DND-41 (cell line): ENCODE results near the gene SEPTIN5.

Experiments used
- ATAC-seq: fragments of 200-7000 bp; cut with Tn5 transposase; 3 replicates; pipeline ENCODE4 v1.9.1; 2021; ENCODE audit warnings: low read depth; ENCODE audit not compliant: insufficient read depth
- DNase-seq: peaks from one replicate; pipeline ENCODE4 v3.0.0-alpha.2; 2020
- H2AFZ ChIP-seq: 2 replicates; pipeline ENCODE4 v1.6.0; 2012; ENCODE audit warnings: low read depth, low read length
- H3K27ac ChIP-seq: 2 replicates; pipeline ENCODE4 v1.5.1; 2012; ENCODE audit warnings: low read length, inconsistent platforms
- H3K27me3 ChIP-seq: fragments of 200-600 bp; sonication (generic); 2 replicates; pipeline ENCODE4 v1.6.0; 2012; ENCODE audit warnings: low read length, mild to moderate bottlenecking, inconsistent platforms; ENCODE audit not compliant: insufficient read depth, poor library complexity
- H3K36me3 ChIP-seq: 2 replicates; pipeline ENCODE4 v1.5.1; 2012; ENCODE audit warnings: low read length, inconsistent platforms; ENCODE audit not compliant: insufficient read depth
- H3K4me1 ChIP-seq: 2 replicates; pipeline ENCODE4 v1.5.1; 2012; ENCODE audit warnings: mild to moderate bottlenecking, low read length; ENCODE audit not compliant: insufficient read depth
- H3K4me2 ChIP-seq: 2 replicates; pipeline ENCODE4 v1.6.0; 2012; ENCODE audit warnings: mild to moderate bottlenecking, moderate library complexity, low read length, inconsistent platforms; ENCODE audit not compliant: insufficient read depth
- H3K4me3 ChIP-seq, 2 experiments: fragments of 200-600 bp in 1 of 2; shearing (Covaris generic) in 1 of 2; 2 replicates each; pipeline ENCODE4 v1.5.1; 2012 to 2016; ENCODE audit warnings: inconsistent platforms in 2 of 2, low read length in 2 of 2, mild to moderate bottlenecking in 2 of 2, low read depth in 1 of 2, moderate library complexity in 1 of 2
- H3K79me2 ChIP-seq: 2 replicates; pipeline ENCODE4 v1.6.0; 2012; ENCODE audit warnings: low read length, inconsistent platforms; ENCODE audit not compliant: insufficient read depth
- H3K9ac ChIP-seq: 2 replicates; pipeline ENCODE4 v1.6.0; 2012; ENCODE audit warnings: low read depth, mild to moderate bottlenecking, inconsistent platforms, low read length, moderate library complexity
- H3K9me3 ChIP-seq: 2 replicates; pipeline ENCODE4 v1.5.1; 2012; ENCODE audit warnings: low read length, moderate library complexity, mild to moderate bottlenecking, inconsistent platforms; ENCODE audit not compliant: insufficient read depth, severe bottlenecking
- H4K20me1 ChIP-seq: 2 replicates; pipeline ENCODE4 v1.6.0; 2012; ENCODE audit warnings: low read length; ENCODE audit not compliant: insufficient read depth
- CTCF ChIP-seq: IDR thresholded peaks from 2 replicates; pipeline ENCODE4 v1.5.1; 2012; ENCODE audit warnings: borderline replicate concordance, low read length, moderate library complexity, mild to moderate bottlenecking; ENCODE audit not compliant: poor library complexity, severe bottlenecking; ENCODE audit errors: extremely low read depth
- EZH2 ChIP-seq: IDR thresholded peaks from 3 replicates; pipeline ENCODE4 v1.6.1; 2012; ENCODE audit warnings: borderline replicate concordance, low read depth, mild to moderate bottlenecking, moderate library complexity, low read length, inconsistent platforms; ENCODE audit not compliant: severe bottlenecking

SEPTIN5 gene

GRCh38 chr22:19716829-19717105, 2.5 kb downstream of the SEPTIN5 start:
- H3K4me2 ChIP-seq: no peak overlapping the region
- H3K79me2 ChIP-seq: no peaks in the 10 kb centered on the region
- peaks cover 19% of the 10 kb centered on the region for H3K4me1 ChIP-seq
- no peak overlapping the region for H3K4me3 ChIP-seq
- no peaks in the 10 kb centered on the region for H3K9me3 ChIP-seq
- no peak for DNase-seq
- no peaks in the 10 kb centered on the region for H3K36me3 ChIP-seq
- H2AFZ ChIP-seq: no peak overlapping the region
- ATAC-seq: no peak
- no peak overlapping the region for H3K27ac ChIP-seq
- no peaks in the 10 kb centered on the region for H3K27me3 ChIP-seq
- no peak overlapping the region for H3K9ac ChIP-seq
- H4K20me1 ChIP-seq: no peaks in the 10 kb centered on the region; the same call in 1 of the 2 replicates
- TF ChIP-seq EZH2 (no peak), CTCF (no peak)

GRCh38 chr22:19717181-19717580, 2.9 kb downstream of the SEPTIN5 start:
- H2AFZ ChIP-seq: peak overlapping the region; percentile 98
- H3K79me2 ChIP-seq: no peaks in the 10 kb centered on the region
- H3K4me3 ChIP-seq: no peak overlapping the region
- H3K4me1 ChIP-seq: peaks cover 19% of the 10 kb centered on the region
- DNase-seq (no peak), ATAC-seq (no peak)
- no peaks in the 10 kb centered on the region for H3K27me3 ChIP-seq
- H3K9me3 ChIP-seq: no peaks in the 10 kb centered on the region
- peak overlapping the region; percentile 77 for H3K9ac ChIP-seq
- H4K20me1 ChIP-seq: no peaks in the 10 kb centered on the region; the same call in 1 of the 2 replicates
- peak overlapping the region; percentile 97 for H3K4me2 ChIP-seq
- H3K36me3 ChIP-seq: no peaks in the 10 kb centered on the region
- no peak overlapping the region for H3K27ac ChIP-seq
- TF ChIP-seq CTCF (no peak), EZH2 (no peak)

GRCh38 chr22:19717691-19718455, 3.6 kb downstream of the SEPTIN5 start:
- Histone ChIP-seq H3K36me3 (no peaks in the 10 kb centered on the region), H3K27me3 (no peaks in the 10 kb centered on the region), H3K9ac (peak overlapping the region; percentile 77), H3K27ac (peak overlapping the region; percentile 77), H3K4me3 (peak overlapping the region; percentile 26 to 70; a peak in 3 of 4 replicates), H4K20me1 (no peaks in the 10 kb centered on the region; the same call in 1 of the 2 replicates), H3K4me1 (peaks cover 19% of the 10 kb centered on the region), H3K79me2 (no peaks in the 10 kb centered on the region), H2AFZ (peak overlapping the region; percentile 98), H3K4me2 (peak overlapping the region; percentile 97), H3K9me3 (no peaks in the 10 kb centered on the region)
- ATAC-seq (peak; percentile 88), DNase-seq (peak; percentile 81)
- TF ChIP-seq CTCF (peak; percentile 91), EZH2 (no peak)
